Measurements from ENCODE around the gene PLTP. TPM values are rescaled to one million over a fixed set of nuclear protein-coding genes. Genes with fewer than 3 reads are reported as not detected.

Gene PLTP
- total RNA-seq, 1 experiment from 2014 or later: 2.1 TPM

Other genes with a start within 250 kb of the PLTP start
- gene WFDC11, start 241.9 kb downstream of the PLTP start, total RNA-seq (2014; rRNA removed; shearing (Covaris generic)): not detected in 2 replicates
- not detected in 2 replicates for gene WFDC13, start 210.1 kb downstream of the PLTP start, total RNA-seq (2014; rRNA removed; shearing (Covaris generic))
- 0.98 TPM in 1 of 2 replicates, not detected in the other for gene WFDC10B, start 207.1 kb downstream of the PLTP start, total RNA-seq (2014; rRNA removed; shearing (Covaris generic))
- gene SPINT4, start 189.8 kb downstream of the PLTP start, total RNA-seq (2014; rRNA removed; shearing (Covaris generic)): not detected in 2 replicates
- 3.0 TPM in 1 of 2 replicates, not detected in the other for gene WFDC3, start 120.3 kb downstream of the PLTP start, total RNA-seq (2014; rRNA removed; shearing (Covaris generic))
- gene DNTTIP1, start 120.2 kb downstream of the PLTP start, total RNA-seq (2014; rRNA removed; shearing (Covaris generic)): 43.9 and 59.9 TPM in 2 replicates
- gene UBE2C, start 99.5 kb downstream of the PLTP start, total RNA-seq (2014; rRNA removed; shearing (Covaris generic)): 206 and 210 TPM in 2 replicates
- not detected in 2 replicates for gene TNNC2, start 84.8 kb downstream of the PLTP start, total RNA-seq (2014; rRNA removed; shearing (Covaris generic))
- 50.0 and 59.2 TPM in 2 replicates for gene SNX21, start 78.4 kb downstream of the PLTP start, total RNA-seq (2014; rRNA removed; shearing (Covaris generic))
- gene ACOT8, start 54.8 kb downstream of the PLTP start, total RNA-seq (2014; rRNA removed; shearing (Covaris generic)): 60.9 and 71.1 TPM in 2 replicates
- 4.2 and 4.8 TPM in 2 replicates for gene ZSWIM3, start 54.5 kb downstream of the PLTP start, total RNA-seq (2014; rRNA removed; shearing (Covaris generic))
- gene ZSWIM1, start 30.9 kb downstream of the PLTP start, total RNA-seq (2014; rRNA removed; shearing (Covaris generic)): 7.7 and 10.0 TPM in 2 replicates
- 0.21 TPM in 1 of 2 replicates, not detected in the other for gene SPATA25, start 24.5 kb downstream of the PLTP start, total RNA-seq (2014; rRNA removed; shearing (Covaris generic))
- 2.5 and 3.1 TPM in 2 replicates for gene NEURL2, start 20.9 kb downstream of the PLTP start, total RNA-seq (2014; rRNA removed; shearing (Covaris generic))
- 114 and 142 TPM in 2 replicates for gene CTSA, start 20.8 kb downstream of the PLTP start, total RNA-seq (2014; rRNA removed; shearing (Covaris generic))
- 7.0 and 9.3 TPM in 2 replicates for gene PCIF1, start 22.5 kb upstream of the PLTP start, total RNA-seq (2014; rRNA removed; shearing (Covaris generic))
- 11.3 and 11.5 TPM in 2 replicates for gene ZNF335, start 60.0 kb upstream of the PLTP start, total RNA-seq (2014; rRNA removed; shearing (Covaris generic))
- gene MMP9, start 96.8 kb upstream of the PLTP start, total RNA-seq (2014; rRNA removed; shearing (Covaris generic)): 0.26 and 0.71 TPM in 2 replicates
- 0.90 and 3.4 TPM in 2 replicates for gene SLC12A5, start 117.1 kb upstream of the PLTP start, total RNA-seq (2014; rRNA removed; shearing (Covaris generic))
- 31.2 and 40.3 TPM in 2 replicates for gene NCOA5, start 177.8 kb upstream of the PLTP start, total RNA-seq (2014; rRNA removed; shearing (Covaris generic))
- not detected in 2 replicates for gene CD40, start 206.2 kb upstream of the PLTP start, total RNA-seq (2014; rRNA removed; shearing (Covaris generic))

All from A172 (cell line).